IMR-90 (cell line): ENCODE measurements around the gene XPNPEP2. TPM values are rescaled to one million over a fixed set of nuclear protein-coding genes. Genes with fewer than 3 reads are reported as not detected.

Source experiments
- ATAC-seq: fragments of 200-7000 bp; cut with Tn5 transposase; 2 replicates; pipeline ENCODE4 v1.9.1; 2020; ENCODE audit warnings: low read depth, mild to moderate bottlenecking, moderate library complexity
- BruUV-seq: library from RNA; stranded (reverse); fragments of 400-500 nt; replicated peaks from 2 replicates; lab custom pipeline; 2021; lab: Mats Ljungman, UMichigan
- CTCF ChIA-PET: fragments of 300-600 bp; formaldehyde crosslinking; extraction: SDS; loops from one replicate; lab custom pipeline; 2021; ENCODE audit warnings: antibody characterized with exemption; lab: Yijun Ruan, JAX
- POLR2A ChIA-PET: fragments of 300-600 bp; sonication (Branson Sonifier 250); formaldehyde crosslinking; loops from one replicate; lab custom pipeline; 2022; ENCODE audit warnings: antibody characterized with exemption; ENCODE audit not compliant: unreplicated experiment; lab: Charles Lee
- DNase-seq: peaks from one replicate; pipeline ENCODE4 v3.0.0; 2013
- H2AFZ ChIP-seq: replicated peaks from 2 replicates; pipeline ENCODE3; 2013; ENCODE audit warnings: low read length, mild to moderate bottlenecking; ENCODE audit not compliant: poor library complexity
- H2AK5ac ChIP-seq: 2 replicates; pipeline ENCODE4 v1.6.1; 2013; ENCODE audit warnings: low read depth, low read length, inconsistent platforms
- H2AK9ac ChIP-seq: replicated peaks from 2 replicates; pipeline ENCODE3; 2013; ENCODE audit warnings: mild to moderate bottlenecking, low read depth, low read length, moderate library complexity; ENCODE audit not compliant: poor library complexity
- H2BK120ac ChIP-seq: 2 replicates; pipeline ENCODE4 v1.6.1; 2013; ENCODE audit warnings: low read depth, low read length, inconsistent platforms
- H2BK15ac ChIP-seq: 3 replicates; pipeline ENCODE4 v1.6.1; 2013; ENCODE audit warnings: low read depth, low read length, inconsistent platforms
- H2BK20ac ChIP-seq: 2 replicates; pipeline ENCODE4 v1.6.1; 2013; ENCODE audit warnings: low read depth, mild to moderate bottlenecking, inconsistent platforms, low read length, moderate library complexity
- H2BK5ac ChIP-seq: 2 replicates; pipeline ENCODE4 v1.6.1; 2013; ENCODE audit warnings: mild to moderate bottlenecking, low read depth, low read length, inconsistent platforms; ENCODE audit not compliant: poor library complexity, severe bottlenecking
- H3K14ac ChIP-seq: replicated peaks from 2 replicates; pipeline ENCODE4 v1.6.1; 2013; ENCODE audit warnings: low read depth, low read length, inconsistent platforms
- H3K18ac ChIP-seq: 2 replicates; pipeline ENCODE4 v1.6.1; 2013; ENCODE audit warnings: low read depth, low read length, control low read depth
- H3K23ac ChIP-seq: 2 replicates; pipeline ENCODE4 v1.6.1; 2013; ENCODE audit warnings: low read depth, low read length, inconsistent platforms
- H3K27ac ChIP-seq: 2 replicates; pipeline ENCODE4 v1.5.1; 2013; ENCODE audit warnings: mild to moderate bottlenecking, control low read depth, low read length; ENCODE audit not compliant: insufficient read depth
- H3K27me3 ChIP-seq: 2 replicates; pipeline ENCODE4 v1.6.1; 2013; ENCODE audit warnings: low read length; ENCODE audit not compliant: control insufficient read depth, insufficient read depth
- H3K36me3 ChIP-seq: 2 replicates; pipeline ENCODE4 v1.6.1; 2013; ENCODE audit warnings: low read length, mixed read lengths; ENCODE audit not compliant: control insufficient read depth, insufficient read depth
- H3K4ac ChIP-seq: 2 replicates; pipeline ENCODE4 v1.6.1; 2013; ENCODE audit warnings: low read depth, low read length, inconsistent platforms
- H3K4me1 ChIP-seq: 2 replicates; pipeline ENCODE4 v1.6.1; 2013; ENCODE audit warnings: low read length, mixed read lengths; ENCODE audit not compliant: control insufficient read depth, insufficient read depth
- H3K4me2 ChIP-seq: 2 replicates; pipeline ENCODE4 v1.6.1; 2013; ENCODE audit warnings: low read depth, mild to moderate bottlenecking, control low read depth, low read length, moderate library complexity
- H3K4me3 ChIP-seq: 2 replicates; pipeline ENCODE4 v1.5.1; 2013; ENCODE audit warnings: low read depth, mild to moderate bottlenecking, control low read depth, low read length, moderate library complexity; ENCODE audit not compliant: insufficient read depth
- H3K56ac ChIP-seq: 2 replicates; pipeline ENCODE4 v1.6.1; 2013; ENCODE audit warnings: low read length, inconsistent platforms; ENCODE audit not compliant: insufficient read depth; ENCODE audit errors: extremely low read depth
- H3K79me1 ChIP-seq, 2 experiments: 2 replicates each; pipeline ENCODE4 v1.6.1; 2013; ENCODE audit warnings: low read length in 2 of 2, inconsistent platforms in 1 of 2, low read depth in 1 of 2
- H3K9ac ChIP-seq: 2 replicates; pipeline ENCODE4 v1.6.1; 2013; ENCODE audit warnings: low read depth, low read length, control low read depth
- H3K9me1 ChIP-seq: 2 replicates; pipeline ENCODE4 v1.6.1; 2013; ENCODE audit warnings: low read length, inconsistent platforms; ENCODE audit not compliant: insufficient read depth
- H3K9me3 ChIP-seq: 2 replicates; pipeline ENCODE4 v1.6.1; 2013; ENCODE audit warnings: low read length; ENCODE audit not compliant: control insufficient read depth, insufficient read depth
- H4K20me1 ChIP-seq: 2 replicates; pipeline ENCODE4 v1.6.1; 2013; ENCODE audit warnings: low read length, inconsistent platforms; ENCODE audit not compliant: insufficient read depth
- H4K5ac ChIP-seq: 2 replicates; pipeline ENCODE4 v1.6.1; 2013; ENCODE audit warnings: mild to moderate bottlenecking, low read depth, low read length, control low read depth
- H4K8ac ChIP-seq, 2 experiments: 2 replicates each; pipeline ENCODE4 v1.6.1; 2013; ENCODE audit warnings: low read depth in 2 of 2, low read length in 2 of 2, control low read depth in 1 of 2, inconsistent platforms in 1 of 2
- H4K91ac ChIP-seq: 2 replicates; pipeline ENCODE4 v1.6.1; 2013; ENCODE audit warnings: low read depth, low read length, inconsistent platforms; ENCODE audit not compliant: insufficient read depth
- FOS ChIP-seq: fragments of 150-350 bp; IDR thresholded peaks from 2 replicates; pipeline ENCODE4 v1.6.1; 2016; ENCODE audit warnings: low read depth, low read length
- NFE2L2 ChIP-seq: fragments of 150-350 bp; IDR thresholded peaks from 2 replicates; pipeline ENCODE4 v1.6.1; 2016; ENCODE audit warnings: low read depth, mild to moderate bottlenecking, low read length
- WGBS, 2 experiments: methylation state at CpG; one replicate each; pipeline versions ENCODE4 v1.1.5 to v1.1.7; 2013; ENCODE audit warnings: missing lambda C conversion rate in 2 of 2; ENCODE audit not compliant: insufficient read length in 1 of 2; ENCODE audit errors: extremely low coverage in 2 of 2; 5-methylcytosine and 5-hydroxymethylcytosine counted together
- dilution Hi-C: fragments of 300-500 bp; cut with HindIII; formaldehyde crosslinking; loops from one replicate; pipeline ENCODE4 v1.14.3; 2018; ENCODE audit warnings: low sequenced_read_pairs; ENCODE audit not compliant: unreplicated experiment
- in situ Hi-C: fragments of 300-500 bp; cut with MboI; formaldehyde crosslinking; loops from 3 replicates; pipeline ENCODE4 v1.14.3; 2019; ENCODE audit warnings: low sequenced_read_pairs, inconsistent platforms, mixed read lengths
- intact Hi-C: fragments of 100-400 bp; cut with micrococcal nuclease; formaldehyde crosslinking; loops from 2 replicates; pipeline ENCODE4 v1.10.0; 2022
- polyA plus RNA-seq, 3 experiments: library from polyadenylated mRNA; depleted of rRNA; stranded (reverse); fragments of >200 nt; gene quantifications; 2 replicates each; pipeline ENCODE4 v1.2.3, GENCODE V29; 2012; ENCODE audit warnings: low replicate concordance in 1 of 3
- total RNA-seq: library from RNA; depleted of rRNA; stranded (reverse); fragments of >200 nt; gene quantifications from 2 replicates; pipeline ENCODE4 v1.2.3, GENCODE V29; 2012

XPNPEP2 gene
- total and polyA plus RNA-seq, 2 of the 4 experiments (the other 2 are of a cell fraction), result under 0.01 to 0.07 TPM

- Histone ChIP-seq H2BK15ac (no peak overlapping the region), H2AK5ac (no peak overlapping the region), H3K18ac (no peak overlapping the region), H3K4me2 (no peak overlapping the region), H4K5ac (no peak overlapping the region), H3K27me3 (peaks cover 19% of the 10 kb centered on the region), H4K8ac (no peak overlapping the region), H3K23ac (no peak overlapping the region), H3K79me1 (no peaks in the 10 kb centered on the region), H3K56ac (no peak overlapping the region), H4K91ac (no peak overlapping the region), H3K9me1 (peaks cover 4% of the 10 kb centered on the region; the same call in 1 of the 2 replicates), H2BK5ac (no peak overlapping the region), H3K14ac (no peak overlapping the region), H4K20me1 (no peaks in the 10 kb centered on the region), H3K4ac (no peak overlapping the region), H3K4me3 (no peak overlapping the region), H3K9ac (no peak overlapping the region), H3K9me3 (no peaks in the 10 kb centered on the region), H2AFZ (no peak overlapping the region), H2AK9ac (no peak overlapping the region), H2BK120ac (no peak overlapping the region), H3K27ac (no peak overlapping the region), H2BK20ac (no peak overlapping the region), H3K36me3 (no peaks in the 10 kb centered on the region), H3K4me1 (no peaks in the 10 kb centered on the region)
- dilution Hi-C loops (no loop called here), intact Hi-C loops (no loop called here), in situ Hi-C loops (no loop called here)
- no peak for ATAC-seq
- TF ChIP-seq FOS (no peak), NFE2L2 (no peak)
- WGBS, 2 experiments, result no CpG with 5 or more reads among the region's 5 CpGs
- ChIA-PET CTCF (no interaction called here), POLR2A (no interaction called here)
- no peak for DNase-seq
- no TSS peak for BruUV-seq
These were observed 44.0 kb upstream of the XPNPEP2 start for GRCh38 chrX:129694805-129695204.
